ENCODE results near the gene TLL1.

The TLL1 gene

GRCh38 chr4:166064721-166065120 lies 191.7 kb downstream of the TLL1 start:
- no peak for DNase-seq (ENCODE audit: low spot score)

DNA sequence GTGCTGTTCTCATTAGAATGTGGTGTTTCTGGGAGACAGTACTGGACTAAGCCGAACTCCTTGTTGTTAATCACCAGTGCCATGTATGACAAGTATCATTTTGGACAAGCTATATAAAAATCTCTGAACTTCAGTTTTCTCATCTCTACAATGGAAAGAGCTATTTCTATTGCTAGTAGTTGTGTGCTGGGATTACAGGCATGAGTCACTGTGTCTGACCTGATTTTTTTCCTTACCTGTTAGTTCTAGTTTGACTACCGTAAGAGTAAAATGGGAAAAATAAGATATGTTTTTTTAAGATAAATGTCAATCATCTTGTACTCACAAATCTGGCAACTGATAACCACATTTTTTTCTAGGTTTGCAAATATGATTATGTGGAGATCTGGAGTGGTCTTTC lies 192.3 kb downstream of the TLL1 start:
- DNase-seq (ENCODE audit: low spot score), result no peak

GRCh38 chr4:166066936-166067335 lies 193.9 kb downstream of the TLL1 start:
- no peak for DNase-seq (ENCODE audit: low spot score)

DNA sequence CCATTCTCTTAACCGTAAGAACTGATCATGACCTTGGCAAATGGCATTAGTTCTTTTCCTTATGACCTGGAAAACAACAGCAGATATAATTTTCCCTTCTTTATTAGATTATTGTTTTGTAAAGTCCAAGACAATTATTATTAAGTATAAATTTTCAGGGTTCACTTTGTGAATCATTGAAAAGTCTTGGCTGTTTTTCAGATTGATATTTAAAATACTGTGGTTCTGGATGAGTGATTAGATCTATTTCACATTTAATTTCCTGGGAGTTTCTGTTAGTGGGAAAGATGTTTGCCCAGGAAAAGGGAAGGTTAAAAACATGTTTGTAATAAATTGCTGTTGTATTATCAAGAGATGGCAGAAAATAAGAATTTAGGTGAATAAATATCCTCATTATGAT lies 194.9 kb downstream of the TLL1 start:
- no peak for DNase-seq (ENCODE audit: low spot score)

- DNase-seq (ENCODE audit: low spot score), result no peak
Measured at GRCh38 chr4:166073783-166074182, 200.7 kb downstream of the TLL1 start.

DNA sequence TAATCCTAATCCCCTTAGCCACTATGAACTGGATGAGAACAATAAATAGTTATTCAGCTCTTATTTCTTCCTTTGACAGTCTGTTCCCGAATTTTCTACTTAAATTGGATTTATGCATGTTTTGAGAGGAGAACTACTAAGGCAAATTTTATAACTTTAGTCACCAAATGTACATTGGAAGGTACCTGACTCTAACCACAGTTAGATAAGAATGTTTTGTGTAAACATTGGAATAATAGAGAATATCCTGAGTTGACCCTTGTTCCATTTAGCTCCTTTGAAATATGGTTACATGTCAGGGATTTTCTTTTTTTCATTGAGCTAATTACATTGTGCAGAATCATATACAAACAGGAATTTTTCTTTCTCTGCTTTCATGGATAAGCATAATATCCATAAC lies 202.6 kb downstream of the TLL1 start:
- no peak for DNase-seq (ENCODE audit: low spot score)

GRCh38 chr4:166077782-166078181 lies 204.7 kb downstream of the TLL1 start:
- no peak for DNase-seq (ENCODE audit: low spot score)

DNA sequence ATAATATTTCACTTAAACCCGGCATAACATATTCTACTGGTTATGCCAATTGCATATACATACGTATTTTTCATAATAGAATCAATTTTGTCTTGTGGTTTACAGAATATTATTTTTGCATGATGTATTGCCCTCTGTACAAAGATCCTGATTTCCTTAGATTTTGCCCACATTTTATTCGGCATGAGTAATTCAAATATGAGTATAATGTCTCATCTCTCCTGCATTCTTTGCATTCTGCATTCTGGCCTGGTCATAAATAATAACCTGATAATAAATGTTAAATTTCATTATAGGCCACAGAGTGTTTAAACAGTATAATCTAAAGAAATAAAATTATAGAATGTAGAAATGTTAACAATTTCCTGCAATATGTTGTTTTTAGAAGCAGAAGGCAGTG lies 205.3 kb downstream of the TLL1 start:
- no peak for DNase-seq (ENCODE audit: low spot score)

DNA sequence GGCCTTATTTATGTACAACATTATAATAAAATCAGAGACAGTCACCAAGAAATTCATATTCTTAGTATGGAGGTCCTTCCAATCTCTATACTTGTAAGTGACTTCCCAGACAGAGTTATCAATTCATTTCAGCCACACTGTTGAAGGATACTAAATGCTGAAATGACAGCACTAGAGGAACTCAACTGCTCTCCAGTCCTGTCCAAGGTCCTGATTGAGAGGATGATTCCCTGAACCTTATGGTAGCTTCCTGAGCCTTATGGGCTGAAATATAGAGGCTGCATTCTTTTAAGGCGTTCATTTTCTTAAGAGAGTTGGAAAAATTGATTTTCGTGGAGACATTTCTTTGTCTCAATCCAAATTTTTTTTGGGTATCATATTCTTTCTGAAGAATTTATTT lies 205.9 kb downstream of the TLL1 start:
- peak; percentile 32 for DNase-seq (ENCODE audit: low spot score)

DNA sequence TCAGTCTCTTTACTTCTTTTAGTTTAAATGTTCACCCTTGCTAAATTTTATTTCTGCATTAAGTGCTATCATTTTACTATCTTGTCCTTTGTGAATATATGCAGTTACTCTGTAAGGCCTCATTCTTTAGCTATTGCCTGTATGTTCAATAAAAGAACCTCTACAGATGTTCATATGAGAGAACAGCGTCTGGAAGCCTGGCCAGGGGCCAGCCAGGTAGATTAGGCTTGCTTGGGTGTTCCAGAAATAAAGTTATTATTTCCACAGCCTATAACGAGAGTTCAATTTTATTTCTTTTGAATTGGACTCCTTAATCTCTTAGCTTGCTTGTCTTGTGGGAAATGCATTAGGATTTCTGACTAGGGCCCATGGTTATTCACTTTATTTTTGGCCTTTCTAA lies 214.5 kb downstream of the TLL1 start:
- no peak for DNase-seq (ENCODE audit: low spot score)

- DNase-seq (ENCODE audit: low spot score), result no peak
Measured at GRCh38 chr4:166088576-166088975, 215.5 kb downstream of the TLL1 start.

GRCh38 chr4:166091146-166091545 lies 218.1 kb downstream of the TLL1 start:
- no peak for DNase-seq (ENCODE audit: low spot score)

DNA sequence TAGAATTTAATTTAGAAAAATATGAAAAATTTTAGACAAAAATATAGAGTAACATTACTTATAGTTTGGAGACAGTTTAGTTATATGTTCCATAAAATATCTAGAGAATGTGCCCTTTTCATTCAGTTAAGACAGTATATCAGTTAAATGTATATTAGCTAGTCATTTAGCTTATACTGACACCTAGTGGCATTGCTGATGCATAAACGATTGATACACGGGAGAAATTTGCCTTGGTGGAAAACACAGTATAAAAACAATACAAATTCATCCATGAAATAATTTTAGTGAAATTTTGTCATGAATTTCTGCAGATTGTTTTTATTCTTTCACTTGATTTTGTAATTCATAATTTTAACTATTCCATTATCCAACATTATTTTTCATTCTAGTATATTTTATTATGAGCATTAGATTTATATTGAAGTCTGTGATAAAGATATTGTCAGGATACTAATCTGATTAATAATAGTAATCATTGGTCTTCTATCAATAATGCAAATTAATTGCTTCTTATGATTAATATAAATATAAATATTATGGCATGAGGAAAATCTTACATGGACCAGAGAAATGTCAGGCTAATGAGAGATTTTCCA lies 219.0 kb downstream of the TLL1 start:
- peak; percentile 17 for DNase-seq (ENCODE audit: low spot score)

- DNase-seq (ENCODE audit: low spot score), result no peak
Measured at GRCh38 chr4:166092797-166093290, 219.8 kb downstream of the TLL1 start.

DNA sequence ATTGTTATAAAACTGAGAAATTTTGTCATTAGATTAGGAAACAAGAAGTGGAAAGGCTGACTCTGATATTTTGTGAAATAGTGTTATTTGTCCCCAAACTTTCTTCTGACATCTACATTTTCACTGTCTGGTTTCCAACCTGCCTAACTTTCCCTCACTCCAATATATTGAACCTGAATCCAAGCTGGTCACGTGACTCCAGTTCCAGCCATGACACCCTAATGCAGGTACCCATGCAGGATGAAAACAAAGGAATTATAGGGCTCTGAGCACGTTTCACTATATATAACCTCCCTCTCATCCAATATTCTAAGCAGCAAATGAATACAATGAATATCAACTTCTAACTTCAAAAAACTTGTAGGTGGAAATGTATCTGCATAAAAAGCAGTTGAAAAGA lies 231.6 kb downstream of the TLL1 start:
- DNase-seq (ENCODE audit: low spot score), result no peak

DNA sequence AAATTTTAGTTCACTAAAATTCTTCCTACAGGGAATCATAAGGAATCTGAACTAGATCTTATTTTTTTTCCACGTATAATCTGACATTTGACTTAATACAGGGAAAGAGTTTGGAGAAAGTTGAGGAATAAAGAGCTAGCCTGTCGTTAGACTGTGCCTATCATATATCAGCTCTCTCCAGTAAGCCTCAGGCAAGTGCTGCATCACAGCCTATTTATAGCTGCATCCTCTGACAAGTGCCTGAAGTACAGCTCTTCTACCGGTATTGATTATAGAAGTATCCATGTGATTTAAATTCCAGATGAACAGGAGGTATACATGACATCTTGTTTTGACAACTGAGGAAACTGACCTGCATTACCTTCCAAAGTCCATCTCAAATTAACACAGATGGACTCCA lies 248.9 kb downstream of the TLL1 start:
- no peak for DNase-seq (ENCODE audit: low spot score)

GRCh38 chr4:166123546-166123945 lies 250.5 kb downstream of the TLL1 start:
- no peak for DNase-seq (ENCODE audit: low spot score)

GRCh38 chr4:166128403-166128802 lies 255.4 kb downstream of the TLL1 start:
- DNase-seq (ENCODE audit: low spot score), result peak; percentile 6

DNA sequence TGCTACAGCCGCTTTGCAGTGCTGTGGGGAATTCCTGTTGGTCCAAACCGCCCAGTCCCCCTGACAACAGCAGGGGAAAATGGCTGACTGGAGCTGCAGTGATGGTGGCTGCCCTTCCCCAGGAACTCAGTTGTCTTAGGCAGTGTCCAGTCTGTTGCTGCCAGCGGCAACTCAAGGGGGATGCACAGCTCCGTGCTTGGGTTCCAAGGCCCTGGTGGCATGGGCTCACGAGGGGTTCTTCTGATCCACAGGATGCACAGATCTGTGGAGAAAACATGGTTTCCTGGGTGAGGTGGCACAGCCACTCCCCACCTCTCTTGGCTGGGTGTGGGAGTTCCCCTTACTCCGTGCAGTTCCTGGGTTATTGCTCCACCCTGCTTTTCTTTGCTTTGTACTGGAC lies 261.2 kb downstream of the TLL1 start:
- no peak for DNase-seq (ENCODE audit: low spot score)

GRCh38 chr4:166140951-166141350 lies 267.9 kb downstream of the TLL1 start:
- no peak for DNase-seq (ENCODE audit: low spot score)

GRCh38 chr4:166143227-166143626 lies 270.2 kb downstream of the TLL1 start:
- DNase-seq (ENCODE audit: low spot score), result no peak

DNA sequence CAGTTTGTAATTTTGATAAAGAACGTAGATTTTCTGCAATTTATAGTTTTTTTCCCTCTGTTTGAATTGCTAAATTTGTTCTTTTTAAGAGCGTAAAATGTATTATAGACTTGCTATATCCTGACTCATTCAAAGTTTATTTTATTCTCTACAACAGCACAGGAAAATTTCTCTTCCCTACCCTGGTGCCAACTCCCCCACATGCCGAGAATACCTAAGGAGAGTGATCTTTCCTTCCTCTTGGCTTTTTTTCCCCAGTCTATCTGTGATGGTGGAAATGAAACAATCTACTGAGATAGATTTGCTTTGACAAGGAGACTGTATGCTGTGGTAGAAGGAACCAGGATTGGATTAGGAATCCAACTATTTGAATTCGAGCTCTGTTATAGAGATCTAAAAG lies 271.6 kb downstream of the TLL1 start:
- no peak for DNase-seq (ENCODE audit: low spot score)

GRCh38 chr4:166146806-166147540 lies 273.9 kb downstream of the TLL1 start:
- no peak for DNase-seq (ENCODE audit: low spot score)
